LHCN-M2 (cell line): ENCODE data around the gene ADGRD2. TPM values are rescaled to one million over a fixed set of nuclear protein-coding genes. Genes with fewer than 3 reads are reported as not detected.

ENCODE experiments used
- DNase-seq: peaks from one replicate; pipeline ENCODE4 v3.0.0-alpha.2; 2012; ENCODE audit warnings: low read depth
- total RNA-seq: library from RNA; depleted of rRNA; stranded (reverse); fragments of >200 nt; gene quantifications from 2 replicates; pipeline ENCODE4 v1.2.3, GENCODE V29; 2014

ADGRD2 gene
- total RNA-seq, 1 experiment from 2014 or later = not detected

- no peak for DNase-seq
Measured at GRCh38 chr9:124496075-124496449, 45.8 kb downstream of the ADGRD2 start.

DNA sequence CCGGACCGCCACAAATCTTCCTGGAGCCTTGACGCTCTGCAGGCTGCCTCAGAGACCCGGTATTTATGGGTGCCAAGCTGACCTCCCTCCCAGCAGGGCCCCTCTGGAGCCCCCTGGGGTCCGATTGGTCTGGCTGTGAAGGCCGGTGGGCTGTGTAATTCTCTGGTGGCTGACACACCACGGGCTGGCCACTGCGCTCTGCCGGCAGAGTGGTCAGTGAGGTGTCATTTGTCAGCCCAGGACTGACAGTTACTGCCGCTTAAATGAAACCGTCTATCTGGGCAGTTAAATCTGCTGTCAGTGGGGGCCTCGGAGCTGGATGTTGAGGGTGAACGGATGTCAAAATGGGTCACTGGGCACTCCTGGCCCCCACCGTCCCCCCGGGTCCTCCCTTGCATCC is 46.2 kb downstream of the ADGRD2 start:
- DNase-seq = no peak

DNA sequence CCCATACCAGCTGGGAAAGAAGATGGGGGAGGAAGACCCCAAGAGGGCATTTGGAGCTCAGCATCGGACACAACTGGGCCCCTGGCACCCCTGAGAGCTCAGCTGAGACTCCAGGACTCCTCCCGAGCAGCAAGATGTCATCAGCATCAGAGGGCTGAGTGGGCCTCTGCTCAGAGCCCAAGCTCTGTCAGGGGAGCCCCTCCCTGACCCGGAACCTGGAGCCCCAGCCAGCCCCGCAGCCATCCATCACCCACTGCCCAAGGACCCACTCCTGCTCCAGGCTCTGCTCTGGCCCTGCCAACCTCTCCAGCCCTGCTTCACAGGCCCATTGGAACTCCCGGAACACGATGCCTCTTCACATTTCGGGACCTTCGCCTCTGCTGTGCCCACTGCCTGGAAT is 47.2 kb downstream of the ADGRD2 start:
- no peak for DNase-seq

GRCh38 chr9:124498040-124498439 is 47.8 kb downstream of the ADGRD2 start:
- DNase-seq = no peak

DNA sequence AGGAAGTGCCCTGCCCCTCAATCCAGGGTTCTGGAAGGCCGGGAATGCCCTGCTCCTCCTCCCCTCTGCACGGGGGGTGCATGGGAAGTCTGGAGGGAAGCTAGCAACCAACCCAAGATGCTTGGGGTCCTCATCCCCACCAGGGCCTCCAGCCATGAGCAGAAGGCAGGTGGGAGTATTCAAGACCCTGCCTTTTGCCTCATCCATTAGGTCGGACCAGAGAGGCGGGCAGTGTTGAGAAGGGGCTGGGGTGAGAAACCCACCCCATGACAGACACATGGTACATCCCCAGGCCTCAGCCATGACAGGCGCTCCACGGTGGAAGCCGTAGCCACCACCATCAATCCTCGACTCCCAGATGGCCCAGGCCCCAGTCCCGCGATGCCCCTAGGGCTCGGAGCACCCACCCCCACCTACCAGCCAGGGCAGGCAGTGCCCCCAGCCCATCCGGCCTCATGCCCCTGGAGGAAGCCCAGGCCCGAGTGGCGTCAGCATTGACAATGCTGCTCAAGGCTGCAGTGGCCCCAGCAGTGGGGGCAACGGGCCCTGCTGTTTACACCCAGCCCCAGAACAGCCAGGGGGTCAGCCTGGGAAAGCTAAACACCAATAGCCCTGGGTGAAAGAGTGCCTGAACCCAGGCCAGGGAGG is 48.4 kb downstream of the ADGRD2 start:
- DNase-seq = no peak

- DNase-seq = no peak
Measured at GRCh38 chr9:124499216-124499615, 49.0 kb downstream of the ADGRD2 start.

DNA sequence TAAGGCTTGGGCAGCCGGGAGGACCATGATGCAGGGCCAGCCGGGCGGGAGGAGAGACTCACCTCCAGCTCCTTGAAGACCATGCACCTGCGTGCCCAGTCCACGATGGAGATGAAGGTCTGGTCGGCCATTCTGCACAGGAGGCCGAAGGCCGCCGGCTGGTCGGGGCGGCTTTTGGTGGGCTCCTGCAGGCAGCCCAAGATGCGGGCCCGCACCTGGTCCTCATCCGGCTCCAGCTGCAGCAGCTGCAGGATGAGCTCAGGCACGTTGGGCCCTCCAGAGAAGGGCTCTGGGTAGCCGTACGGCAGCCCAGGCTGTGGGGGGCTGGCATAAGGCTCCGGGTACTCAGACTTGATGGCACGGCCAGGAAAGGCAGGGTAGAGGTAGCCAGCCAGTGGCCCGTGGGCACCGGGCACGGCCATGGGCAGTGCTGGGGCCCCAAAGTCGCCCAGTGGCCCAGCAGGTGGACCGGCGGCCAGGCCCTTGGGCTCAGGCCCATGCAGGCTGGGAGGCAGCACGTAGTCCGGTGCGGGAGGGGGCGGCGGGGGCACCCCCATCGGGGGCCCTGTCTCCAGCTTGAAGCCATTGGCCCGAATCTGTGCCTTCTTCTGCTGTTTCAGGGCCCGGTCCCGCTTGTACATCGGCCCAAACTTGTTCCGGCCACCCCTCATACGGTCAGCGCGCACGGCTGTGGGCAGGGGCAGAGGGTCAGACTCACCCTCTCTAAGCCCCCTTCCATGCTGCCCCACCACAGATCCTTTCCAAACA is 50.0 kb downstream of the ADGRD2 start:
- no peak for DNase-seq

GRCh38 chr9:124500796-124501611 is 50.8 kb downstream of the ADGRD2 start:
- DNase-seq = no peak

- DNase-seq = no peak
Measured at GRCh38 chr9:124501771-124502320, 51.6 kb downstream of the ADGRD2 start.

- no peak for DNase-seq
Measured at GRCh38 chr9:124502711-124503702, 52.8 kb downstream of the ADGRD2 start.

GRCh38 chr9:124503713-124504529 is 53.7 kb downstream of the ADGRD2 start:
- no peak for DNase-seq

DNA sequence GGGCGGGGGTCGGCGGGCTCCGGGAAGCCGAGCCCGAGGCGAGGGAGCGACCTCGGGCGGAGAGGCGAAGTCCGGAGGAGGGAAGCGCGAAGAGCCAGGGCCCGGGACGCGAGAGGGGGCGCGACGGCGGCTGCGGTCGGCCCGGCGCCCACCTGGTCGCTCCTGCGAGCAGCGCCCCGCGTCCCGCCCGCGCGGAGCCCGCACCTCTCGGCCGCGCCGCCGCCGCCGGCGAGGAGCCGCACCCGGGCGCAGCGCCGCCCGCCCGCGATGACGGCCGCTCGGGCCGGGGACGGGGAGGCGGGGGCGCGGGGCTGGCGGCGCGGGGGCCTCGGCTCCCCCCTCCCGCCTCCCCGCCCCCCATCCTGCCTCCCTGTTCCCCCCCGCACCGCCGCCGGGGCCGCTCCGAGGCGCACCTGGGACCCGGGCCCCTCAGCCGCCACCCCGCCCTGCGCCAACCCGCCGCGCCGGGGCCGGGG is 54.3 kb downstream of the ADGRD2 start:
- DNase-seq = no peak

GRCh38 chr9:124505006-124505900 is 55.0 kb downstream of the ADGRD2 start:
- DNase-seq = no peak

DNA sequence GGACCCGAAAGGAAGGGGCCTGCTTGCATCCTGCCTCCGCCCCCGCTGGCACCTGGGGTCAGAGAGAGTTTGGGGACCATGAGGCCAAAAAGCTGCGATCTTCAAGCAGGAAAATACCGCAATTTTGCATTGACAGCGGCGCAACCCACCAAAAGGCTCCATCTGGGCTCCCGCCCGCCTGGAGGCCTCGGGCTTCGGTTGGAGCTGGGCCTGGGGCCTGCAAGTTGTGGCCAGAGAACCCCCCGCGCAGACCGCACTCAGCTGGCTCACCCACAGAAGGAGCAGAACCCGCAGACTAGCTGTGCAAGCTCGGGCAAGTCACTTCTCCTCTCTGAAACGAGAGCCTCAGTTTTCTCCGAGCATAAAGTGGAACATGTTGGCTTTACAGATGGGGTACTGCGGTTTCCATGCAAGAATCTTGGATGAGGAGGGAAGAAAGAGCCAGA is 55.7 kb downstream of the ADGRD2 start:
- DNase-seq = no peak

GRCh38 chr9:124506433-124506832 is 56.2 kb downstream of the ADGRD2 start:
- no peak for DNase-seq

DNA sequence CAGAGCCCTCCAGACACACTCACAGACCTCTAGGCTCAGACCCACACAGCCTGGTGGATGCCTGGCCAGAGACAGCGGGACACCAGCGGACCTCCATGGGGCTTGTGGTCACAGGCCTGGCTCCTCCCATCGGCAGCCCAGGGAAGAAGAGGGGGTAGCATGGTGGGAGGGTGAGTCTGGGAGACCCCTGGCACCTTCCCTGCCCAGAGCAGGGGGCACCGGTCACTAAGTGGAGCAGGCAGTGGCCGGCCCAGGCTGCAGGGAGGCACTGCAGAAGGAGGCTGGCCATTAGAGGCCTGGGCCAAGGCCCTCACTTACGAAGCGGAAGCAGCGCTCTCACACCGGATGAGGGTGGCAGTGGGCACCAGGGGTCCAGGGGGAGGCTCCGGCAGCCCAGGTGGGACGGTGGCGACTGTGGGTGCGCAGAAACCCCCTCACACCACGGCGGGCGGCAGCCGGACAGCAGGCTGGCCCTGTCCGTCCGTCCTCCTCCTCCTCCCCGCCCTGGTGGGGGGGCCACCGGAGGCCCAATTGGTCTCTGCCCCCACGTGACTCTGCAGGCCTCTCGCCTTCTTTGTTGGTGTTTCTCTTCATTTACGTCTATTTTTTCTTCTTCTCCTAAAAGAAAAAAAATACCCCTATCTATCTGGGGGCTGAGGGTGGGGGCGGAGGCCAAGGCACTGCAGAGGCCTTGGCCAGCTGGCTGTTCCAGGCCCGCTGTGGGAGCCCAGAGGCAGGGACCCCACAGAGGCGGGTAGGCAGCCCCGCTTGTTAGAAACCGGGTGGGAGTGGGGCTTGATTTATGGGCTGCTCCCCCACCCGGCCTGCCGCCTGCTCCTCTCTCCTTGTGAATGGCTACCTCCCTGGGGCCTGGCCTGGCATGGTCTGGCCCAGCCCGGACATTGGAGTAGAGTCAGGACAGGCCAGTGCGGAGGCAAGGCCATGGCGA is 57.0 kb downstream of the ADGRD2 start, which contains the start of gene NR5A1:
Gene NR5A1 (minus strand): TSS at position 469 of the 949 bp plus-strand sequence. CDS start 4,004 bp downstream, outside the sequence.
- DNase-seq = no peak

GRCh38 chr9:124507880-124508423 is 57.7 kb downstream of the ADGRD2 start:
- no peak for DNase-seq
